IMR-90 (cell line): ENCODE results near the gene PPFIA2. TPM values are rescaled to one million over a fixed set of nuclear protein-coding genes. Genes with fewer than 3 reads are reported as not detected.

Experiments
- ATAC-seq: fragments of 200-7000 bp; cut with Tn5 transposase; 2 replicates; pipeline ENCODE4 v1.9.1; 2020; ENCODE audit warnings: low read depth, mild to moderate bottlenecking, moderate library complexity
- BruUV-seq: library from RNA; stranded (reverse); fragments of 400-500 nt; replicated peaks from 2 replicates; lab custom pipeline; 2021; lab: Mats Ljungman, UMichigan
- CTCF ChIA-PET: fragments of 300-600 bp; formaldehyde crosslinking; extraction: SDS; loops from one replicate; lab custom pipeline; 2021; ENCODE audit warnings: antibody characterized with exemption; lab: Yijun Ruan, JAX
- POLR2A ChIA-PET: fragments of 300-600 bp; sonication (Branson Sonifier 250); formaldehyde crosslinking; loops from one replicate; lab custom pipeline; 2022; ENCODE audit warnings: antibody characterized with exemption; ENCODE audit not compliant: unreplicated experiment; lab: Charles Lee
- DNase-seq: peaks from one replicate; pipeline ENCODE4 v3.0.0; 2013
- H2AFZ ChIP-seq: replicated peaks from 2 replicates; pipeline ENCODE3; 2013; ENCODE audit warnings: low read length, mild to moderate bottlenecking; ENCODE audit not compliant: poor library complexity
- H2AK5ac ChIP-seq: 2 replicates; pipeline ENCODE4 v1.6.1; 2013; ENCODE audit warnings: low read depth, low read length, inconsistent platforms
- H2AK9ac ChIP-seq: replicated peaks from 2 replicates; pipeline ENCODE3; 2013; ENCODE audit warnings: mild to moderate bottlenecking, low read depth, low read length, moderate library complexity; ENCODE audit not compliant: poor library complexity
- H2BK120ac ChIP-seq: 2 replicates; pipeline ENCODE4 v1.6.1; 2013; ENCODE audit warnings: low read depth, low read length, inconsistent platforms
- H2BK15ac ChIP-seq: 3 replicates; pipeline ENCODE4 v1.6.1; 2013; ENCODE audit warnings: low read depth, low read length, inconsistent platforms
- H2BK20ac ChIP-seq: 2 replicates; pipeline ENCODE4 v1.6.1; 2013; ENCODE audit warnings: low read depth, mild to moderate bottlenecking, inconsistent platforms, low read length, moderate library complexity
- H2BK5ac ChIP-seq: 2 replicates; pipeline ENCODE4 v1.6.1; 2013; ENCODE audit warnings: mild to moderate bottlenecking, low read depth, low read length, inconsistent platforms; ENCODE audit not compliant: poor library complexity, severe bottlenecking
- H3K14ac ChIP-seq: replicated peaks from 2 replicates; pipeline ENCODE4 v1.6.1; 2013; ENCODE audit warnings: low read depth, low read length, inconsistent platforms
- H3K18ac ChIP-seq: 2 replicates; pipeline ENCODE4 v1.6.1; 2013; ENCODE audit warnings: low read depth, low read length, control low read depth
- H3K23ac ChIP-seq: 2 replicates; pipeline ENCODE4 v1.6.1; 2013; ENCODE audit warnings: low read depth, low read length, inconsistent platforms
- H3K27ac ChIP-seq: 2 replicates; pipeline ENCODE4 v1.5.1; 2013; ENCODE audit warnings: mild to moderate bottlenecking, control low read depth, low read length; ENCODE audit not compliant: insufficient read depth
- H3K27me3 ChIP-seq: 2 replicates; pipeline ENCODE4 v1.6.1; 2013; ENCODE audit warnings: low read length; ENCODE audit not compliant: control insufficient read depth, insufficient read depth
- H3K36me3 ChIP-seq: 2 replicates; pipeline ENCODE4 v1.6.1; 2013; ENCODE audit warnings: low read length, mixed read lengths; ENCODE audit not compliant: control insufficient read depth, insufficient read depth
- H3K4ac ChIP-seq: 2 replicates; pipeline ENCODE4 v1.6.1; 2013; ENCODE audit warnings: low read depth, low read length, inconsistent platforms
- H3K4me1 ChIP-seq: 2 replicates; pipeline ENCODE4 v1.6.1; 2013; ENCODE audit warnings: low read length, mixed read lengths; ENCODE audit not compliant: control insufficient read depth, insufficient read depth
- H3K4me2 ChIP-seq: 2 replicates; pipeline ENCODE4 v1.6.1; 2013; ENCODE audit warnings: low read depth, mild to moderate bottlenecking, control low read depth, low read length, moderate library complexity
- H3K4me3 ChIP-seq: 2 replicates; pipeline ENCODE4 v1.5.1; 2013; ENCODE audit warnings: low read depth, mild to moderate bottlenecking, control low read depth, low read length, moderate library complexity; ENCODE audit not compliant: insufficient read depth
- H3K56ac ChIP-seq: 2 replicates; pipeline ENCODE4 v1.6.1; 2013; ENCODE audit warnings: low read length, inconsistent platforms; ENCODE audit not compliant: insufficient read depth; ENCODE audit errors: extremely low read depth
- H3K79me1 ChIP-seq, 2 experiments: 2 replicates each; pipeline ENCODE4 v1.6.1; 2013; ENCODE audit warnings: low read length in 2 of 2, inconsistent platforms in 1 of 2, low read depth in 1 of 2
- H3K9ac ChIP-seq: 2 replicates; pipeline ENCODE4 v1.6.1; 2013; ENCODE audit warnings: low read depth, low read length, control low read depth
- H3K9me1 ChIP-seq: 2 replicates; pipeline ENCODE4 v1.6.1; 2013; ENCODE audit warnings: low read length, inconsistent platforms; ENCODE audit not compliant: insufficient read depth
- H3K9me3 ChIP-seq: 2 replicates; pipeline ENCODE4 v1.6.1; 2013; ENCODE audit warnings: low read length; ENCODE audit not compliant: control insufficient read depth, insufficient read depth
- H4K20me1 ChIP-seq: 2 replicates; pipeline ENCODE4 v1.6.1; 2013; ENCODE audit warnings: low read length, inconsistent platforms; ENCODE audit not compliant: insufficient read depth
- H4K5ac ChIP-seq: 2 replicates; pipeline ENCODE4 v1.6.1; 2013; ENCODE audit warnings: mild to moderate bottlenecking, low read depth, low read length, control low read depth
- H4K8ac ChIP-seq, 2 experiments: 2 replicates each; pipeline ENCODE4 v1.6.1; 2013; ENCODE audit warnings: low read depth in 2 of 2, low read length in 2 of 2, control low read depth in 1 of 2, inconsistent platforms in 1 of 2
- H4K91ac ChIP-seq: 2 replicates; pipeline ENCODE4 v1.6.1; 2013; ENCODE audit warnings: low read depth, low read length, inconsistent platforms; ENCODE audit not compliant: insufficient read depth
- MAFK ChIP-seq: IDR thresholded peaks from 2 replicates; pipeline ENCODE4 v1.6.1; 2012; ENCODE audit warnings: low read depth, low read length, improper control_type of control experiment
- MAZ ChIP-seq: IDR thresholded peaks from 2 replicates; pipeline ENCODE4 v1.6.1; 2012; ENCODE audit warnings: low read depth, mild to moderate bottlenecking, low read length, improper control_type of control experiment, moderate library complexity, borderline replicate concordance
- RFX5 ChIP-seq: IDR thresholded peaks from 2 replicates; pipeline ENCODE4 v1.8.0; 2012; ENCODE audit warnings: low read depth, mild to moderate bottlenecking, low read length, moderate library complexity
- SMC3 ChIP-seq: fragments of 150-350 bp; IDR thresholded peaks from 2 replicates; pipeline ENCODE4 v1.6.1; 2016; ENCODE audit warnings: low read depth, mild to moderate bottlenecking, antibody characterized with exemption, low read length, moderate library complexity
- WGBS, 2 experiments: methylation state at CpG; one replicate each; pipeline versions ENCODE4 v1.1.5 to v1.1.7; 2013; ENCODE audit warnings: missing lambda C conversion rate in 2 of 2; ENCODE audit not compliant: insufficient read length in 1 of 2; ENCODE audit errors: extremely low coverage in 2 of 2; 5-methylcytosine and 5-hydroxymethylcytosine counted together
- dilution Hi-C: fragments of 300-500 bp; cut with HindIII; formaldehyde crosslinking; loops from one replicate; pipeline ENCODE4 v1.14.3; 2018; ENCODE audit warnings: low sequenced_read_pairs; ENCODE audit not compliant: unreplicated experiment
- in situ Hi-C: fragments of 300-500 bp; cut with MboI; formaldehyde crosslinking; loops from 3 replicates; pipeline ENCODE4 v1.14.3; 2019; ENCODE audit warnings: low sequenced_read_pairs, inconsistent platforms, mixed read lengths
- intact Hi-C: fragments of 100-400 bp; cut with micrococcal nuclease; formaldehyde crosslinking; loops from 2 replicates; pipeline ENCODE4 v1.10.0; 2022
- polyA plus RNA-seq, 3 experiments: library from polyadenylated mRNA; depleted of rRNA; stranded (reverse); fragments of >200 nt; gene quantifications; 2 replicates each; pipeline ENCODE4 v1.2.3, GENCODE V29; 2012; ENCODE audit warnings: low replicate concordance in 1 of 3
- total RNA-seq: library from RNA; depleted of rRNA; stranded (reverse); fragments of >200 nt; gene quantifications from 2 replicates; pipeline ENCODE4 v1.2.3, GENCODE V29; 2012
- TF ChIP-seq, protein P1 (sequence below): fragments of 150-350 bp; IDR thresholded peaks from 2 replicates; pipeline ENCODE4 v1.6.1; 2016; ENCODE audit warnings: low read depth, mild to moderate bottlenecking, low read length, moderate library complexity, borderline replicate concordance

The PPFIA2 gene
- total and polyA plus RNA-seq, 2 of the 4 experiments (the other 2 are of a cell fraction), result 0.29 to 1.3 TPM

GRCh38 chr12:81377771-81378170 lies 381.4 kb downstream of the PPFIA2 start:
- no peaks in the 10 kb centered on the region for H3K27me3 ChIP-seq
- no peak overlapping the region for H2AK9ac ChIP-seq
- H3K18ac ChIP-seq, result no peak overlapping the region
- no CpG with 5 or more reads among the region's 4 CpGs for WGBS, 2 experiments
- H2AFZ ChIP-seq, result no peak overlapping the region
- intact Hi-C loops, result no loop called here
- no peaks in the 10 kb centered on the region for H3K36me3 ChIP-seq
- no peak overlapping the region for H2BK5ac ChIP-seq
- no peak overlapping the region for H3K4me3 ChIP-seq
- H2AK5ac ChIP-seq, result no peak overlapping the region
- no peaks in the 10 kb centered on the region for H3K79me1 ChIP-seq
- H3K9ac ChIP-seq, result no peak overlapping the region
- H3K9me3 ChIP-seq, result no peaks in the 10 kb centered on the region
- H4K8ac ChIP-seq, result no peak overlapping the region
- no TSS peak for BruUV-seq
- no peak overlapping the region for H4K91ac ChIP-seq
- H4K20me1 ChIP-seq, result no peaks in the 10 kb centered on the region
- no peak overlapping the region for H2BK120ac ChIP-seq
- TF ChIP-seq SMC3 (no peak), RFX5 (no peak), MAZ (no peak), MAFK (no peak)
- TF ChIP-seq, protein P1, sequence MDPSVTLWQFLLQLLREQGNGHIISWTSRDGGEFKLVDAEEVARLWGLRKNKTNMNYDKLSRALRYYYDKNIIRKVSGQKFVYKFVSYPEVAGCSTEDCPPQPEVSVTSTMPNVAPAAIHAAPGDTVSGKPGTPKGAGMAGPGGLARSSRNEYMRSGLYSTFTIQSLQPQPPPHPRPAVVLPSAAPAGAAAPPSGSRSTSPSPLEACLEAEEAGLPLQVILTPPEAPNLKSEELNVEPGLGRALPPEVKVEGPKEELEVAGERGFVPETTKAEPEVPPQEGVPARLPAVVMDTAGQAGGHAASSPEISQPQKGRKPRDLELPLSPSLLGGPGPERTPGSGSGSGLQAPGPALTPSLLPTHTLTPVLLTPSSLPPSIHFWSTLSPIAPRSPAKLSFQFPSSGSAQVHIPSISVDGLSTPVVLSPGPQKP, result no peak
- no peak overlapping the region for H3K4ac ChIP-seq
- H3K4me1 ChIP-seq, result no peaks in the 10 kb centered on the region
- no peak overlapping the region for H2BK15ac ChIP-seq
- ATAC-seq (no peak), DNase-seq (no peak)
- dilution Hi-C loops, result no loop called here
- H4K5ac ChIP-seq, result no peak overlapping the region
- H3K56ac ChIP-seq, result no peak overlapping the region
- no peak overlapping the region for H2BK20ac ChIP-seq
- in situ Hi-C loops, result no loop called here
- H3K27ac ChIP-seq, result no peak overlapping the region
- CTCF ChIA-PET, result no interaction called here
- no peak overlapping the region for H3K14ac ChIP-seq
- no peak overlapping the region for H3K23ac ChIP-seq
- POLR2A ChIA-PET, result no interaction called here
- no peak overlapping the region for H3K4me2 ChIP-seq
- no peaks in the 10 kb centered on the region for H3K9me1 ChIP-seq
